Mucosa of descending colon (tissue), 3 donors: Measurements from ENCODE around the gene MOV10. TPM values are rescaled to one million over a fixed set of nuclear protein-coding genes. Genes with fewer than 3 reads are reported as not detected.

Experiments used
- ATAC-seq: fragments of 200-7000 bp; cut with Tn5 transposase; one replicate; pipeline ENCODE4 v1.9.1; 2020; ENCODE audit warnings: mild to moderate bottlenecking, moderate library complexity
- DNase-seq, 3 donors: peaks; one replicate each; pipeline ENCODE4 v3.0.0-alpha.2; 2020
- H3K36me3 ChIP-seq: fragments of 200-600 bp; one replicate; pipeline ENCODE4 v1.8.0; 2021; ENCODE audit warnings: low read depth, mild to moderate bottlenecking
- H3K4me1 ChIP-seq: fragments of 200-600 bp; one replicate; pipeline ENCODE4 v1.8.0; 2021; ENCODE audit warnings: low read depth, mild to moderate bottlenecking
- H3K4me3 ChIP-seq: fragments of 200-600 bp; one replicate; pipeline ENCODE4 v1.8.0; 2021; ENCODE audit warnings: mild to moderate bottlenecking
- H3K9me3 ChIP-seq: fragments of 200-600 bp; one replicate; pipeline ENCODE4 v1.8.0; 2021; ENCODE audit warnings: mild to moderate bottlenecking
- intact Hi-C, 2 donors: fragments of 100-400 bp; cut with DNase I in 1 of 2; cut with micrococcal nuclease in 1 of 2; formaldehyde crosslinking; loops; one replicate each; pipeline versions ENCODE4 v1.11.0 to v1.11.1; 2022; cut with DNase I, micrococcal nuclease
- long read RNA-seq, 2 donors: library from polyadenylated mRNA; unstranded; transcript quantifications; one replicate each; pipeline ENCODE4 v2.0.0, GENCODE V29; 2019 to 2021
- total RNA-seq, 3 donors: library from RNA; stranded (reverse); fragmentation: NEBNext Ultra II Directional in 2 of 3; extraction: Animal tissue kit (Norgen Biotek cat#: 25700) in 2 of 3; gene quantifications; one replicate each; pipeline versions ENCODE4 v1.2.1 to v1.2.4, GENCODE V29; 2021 to 2023
- TF ChIP-seq, protein P1 (sequence below): fragments of 200-600 bp; IDR thresholded peaks from one replicate; pipeline ENCODE4 v1.8.0; 2022; ENCODE audit warnings: antibody characterized with exemption, mild to moderate bottlenecking
- donor health status: DM: no; HTN: no; CAD: no; lungs with moderate emphysema.
- donor health status: DM: no; HTN: no; CAD: no.
- donor health status: DM: no; HTN: yes; CAD: no.

MOV10 gene, protein sequence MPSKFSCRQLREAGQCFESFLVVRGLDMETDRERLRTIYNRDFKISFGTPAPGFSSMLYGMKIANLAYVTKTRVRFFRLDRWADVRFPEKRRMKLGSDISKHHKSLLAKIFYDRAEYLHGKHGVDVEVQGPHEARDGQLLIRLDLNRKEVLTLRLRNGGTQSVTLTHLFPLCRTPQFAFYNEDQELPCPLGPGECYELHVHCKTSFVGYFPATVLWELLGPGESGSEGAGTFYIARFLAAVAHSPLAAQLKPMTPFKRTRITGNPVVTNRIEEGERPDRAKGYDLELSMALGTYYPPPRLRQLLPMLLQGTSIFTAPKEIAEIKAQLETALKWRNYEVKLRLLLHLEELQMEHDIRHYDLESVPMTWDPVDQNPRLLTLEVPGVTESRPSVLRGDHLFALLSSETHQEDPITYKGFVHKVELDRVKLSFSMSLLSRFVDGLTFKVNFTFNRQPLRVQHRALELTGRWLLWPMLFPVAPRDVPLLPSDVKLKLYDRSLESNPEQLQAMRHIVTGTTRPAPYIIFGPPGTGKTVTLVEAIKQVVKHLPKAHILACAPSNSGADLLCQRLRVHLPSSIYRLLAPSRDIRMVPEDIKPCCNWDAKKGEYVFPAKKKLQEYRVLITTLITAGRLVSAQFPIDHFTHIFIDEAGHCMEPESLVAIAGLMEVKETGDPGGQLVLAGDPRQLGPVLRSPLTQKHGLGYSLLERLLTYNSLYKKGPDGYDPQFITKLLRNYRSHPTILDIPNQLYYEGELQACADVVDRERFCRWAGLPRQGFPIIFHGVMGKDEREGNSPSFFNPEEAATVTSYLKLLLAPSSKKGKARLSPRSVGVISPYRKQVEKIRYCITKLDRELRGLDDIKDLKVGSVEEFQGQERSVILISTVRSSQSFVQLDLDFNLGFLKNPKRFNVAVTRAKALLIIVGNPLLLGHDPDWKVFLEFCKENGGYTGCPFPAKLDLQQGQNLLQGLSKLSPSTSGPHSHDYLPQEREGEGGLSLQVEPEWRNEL
- 10 to 100 TPM; 66.4 to 85.2 (median 77.6) TPM for total RNA-seq
- long read RNA-seq, donor 1, transcript MOV10-201 (20 exons, 3,383 nt), result major isoform, 21 of 86 reads
- long read RNA-seq, donor 1, transcript MOV10-203 (21 exons, 3,552 nt), result minor isoform, 18 of 86 reads
- long read RNA-seq, donor 1, partial matches to known transcripts, result 23 of 86 reads
- long read RNA-seq, donor 1, other reads (novel, unspliced or antisense), result 18 of 86 reads
- long read RNA-seq, donor 2, partial matches to known transcripts, result 0 of 10 reads
- long read RNA-seq, donor 2, other reads (novel, unspliced or antisense), result 3 of 10 reads

DNA sequence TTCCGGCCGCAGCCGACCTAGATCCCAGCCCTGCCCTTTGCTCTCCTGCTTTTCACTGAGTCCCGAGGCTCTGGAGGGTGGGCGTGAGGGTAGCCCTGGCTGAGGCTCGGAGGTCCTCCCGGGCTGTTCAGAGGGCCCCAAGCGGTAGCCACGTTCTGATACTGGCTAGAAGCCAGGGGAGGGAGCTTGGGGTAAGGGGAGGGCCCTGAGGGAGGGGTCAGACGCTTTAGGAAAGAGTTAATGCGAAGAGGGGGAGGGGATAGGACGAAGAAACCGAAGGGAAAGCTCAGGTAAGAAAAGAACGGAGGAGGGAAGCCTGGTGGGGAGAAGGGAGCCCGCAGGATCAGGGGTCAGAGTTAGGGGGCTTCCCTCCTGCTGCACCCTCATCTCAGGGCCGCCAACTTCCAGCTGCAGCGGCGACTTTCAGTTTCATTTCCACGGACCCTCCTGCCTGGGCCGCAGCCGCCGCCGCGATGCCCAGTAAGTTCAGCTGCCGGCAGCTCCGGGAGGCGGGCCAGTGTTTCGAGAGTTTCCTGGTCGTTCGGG is at the start of gene MOV10:
MOV10 (plus strand) TSS at position 220 of the 546 bp plus-strand sequence; CDS start at position 474, 254 bp downstream.
- Histone ChIP-seq H3K4me3 (peak within 1 kb of the TSS; percentile 71), H3K36me3 (no peaks in the 10 kb centered on the region), H3K9me3 (no peaks in the 10 kb centered on the region), H3K4me1 (peaks cover 9% of the 10 kb centered on the region)
- peak; percentile 81 for ATAC-seq
- DNase-seq, result peak; percentile 80 to 85 (median 84)
- intact Hi-C loops, result loop anchor here in 1 of 2 donors (2.0 kb wide), 1 partner anchor 24 kb away; no protein-coding TSS in a partner anchor
- TF ChIP-seq, protein P1, sequence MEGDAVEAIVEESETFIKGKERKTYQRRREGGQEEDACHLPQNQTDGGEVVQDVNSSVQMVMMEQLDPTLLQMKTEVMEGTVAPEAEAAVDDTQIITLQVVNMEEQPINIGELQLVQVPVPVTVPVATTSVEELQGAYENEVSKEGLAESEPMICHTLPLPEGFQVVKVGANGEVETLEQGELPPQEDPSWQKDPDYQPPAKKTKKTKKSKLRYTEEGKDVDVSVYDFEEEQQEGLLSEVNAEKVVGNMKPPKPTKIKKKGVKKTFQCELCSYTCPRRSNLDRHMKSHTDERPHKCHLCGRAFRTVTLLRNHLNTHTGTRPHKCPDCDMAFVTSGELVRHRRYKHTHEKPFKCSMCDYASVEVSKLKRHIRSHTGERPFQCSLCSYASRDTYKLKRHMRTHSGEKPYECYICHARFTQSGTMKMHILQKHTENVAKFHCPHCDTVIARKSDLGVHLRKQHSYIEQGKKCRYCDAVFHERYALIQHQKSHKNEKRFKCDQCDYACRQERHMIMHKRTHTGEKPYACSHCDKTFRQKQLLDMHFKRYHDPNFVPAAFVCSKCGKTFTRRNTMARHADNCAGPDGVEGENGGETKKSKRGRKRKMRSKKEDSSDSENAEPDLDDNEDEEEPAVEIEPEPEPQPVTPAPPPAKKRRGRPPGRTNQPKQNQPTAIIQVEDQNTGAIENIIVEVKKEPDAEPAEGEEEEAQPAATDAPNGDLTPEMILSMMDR, result no peak

DNA sequence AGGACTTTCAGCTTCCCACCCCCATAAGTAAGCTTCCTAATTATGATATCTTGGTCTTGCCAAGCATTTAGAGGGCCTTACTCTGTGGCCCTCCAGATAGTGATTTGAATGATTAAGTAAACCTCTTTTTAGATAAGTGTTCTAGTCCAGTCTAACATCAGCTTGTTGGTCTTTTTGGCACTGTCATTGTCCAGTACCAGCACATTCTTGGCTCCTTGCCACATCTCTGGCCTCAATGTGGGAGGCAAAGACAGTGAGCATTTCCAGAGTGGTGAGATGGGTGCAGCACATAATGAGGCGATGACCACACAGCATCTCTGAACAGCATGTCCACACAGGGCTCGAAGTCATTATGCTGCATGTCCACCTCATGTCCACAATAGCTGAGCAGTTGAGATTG is 48.8 kb upstream of the MOV10 start:
- DNase-seq (no peak), ATAC-seq (no peak)
- Histone ChIP-seq H3K9me3 (no peaks in the 10 kb centered on the region), H3K4me3 (no peak overlapping the region), H3K36me3 (no peaks in the 10 kb centered on the region), H3K4me1 (peaks cover 28% of the 10 kb centered on the region)
- TF ChIP-seq, protein P1, result no peak
- intact Hi-C loops, result no loop called here

DNA sequence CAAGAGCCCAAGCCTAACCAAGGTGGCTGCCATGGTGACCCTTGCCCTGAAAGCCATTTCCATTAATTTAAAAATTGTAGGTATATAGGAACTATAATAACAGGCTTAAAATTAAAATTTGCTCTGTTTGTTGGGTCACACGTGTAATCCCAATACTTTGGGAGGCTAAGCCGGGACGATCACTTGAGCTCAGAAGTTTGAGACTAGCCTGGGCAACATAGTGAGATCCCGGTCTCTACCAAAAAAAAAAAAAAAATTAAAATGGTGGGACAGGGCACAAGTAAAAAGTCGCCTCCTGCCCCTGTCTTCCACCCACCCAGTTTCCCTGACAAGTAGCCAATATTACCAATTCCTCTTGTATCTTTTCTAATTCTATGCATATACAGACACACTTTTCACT is 48.3 kb upstream of the MOV10 start:
- H3K9me3 ChIP-seq, result no peaks in the 10 kb centered on the region
- no peak for ATAC-seq
- H3K4me3 ChIP-seq, result no peak overlapping the region
- peaks cover 23% of the 10 kb centered on the region for H3K4me1 ChIP-seq
- intact Hi-C loops, result no loop called here
- H3K36me3 ChIP-seq, result no peaks in the 10 kb centered on the region
- TF ChIP-seq, protein P1, result no peak
- DNase-seq, result no peak

DNA sequence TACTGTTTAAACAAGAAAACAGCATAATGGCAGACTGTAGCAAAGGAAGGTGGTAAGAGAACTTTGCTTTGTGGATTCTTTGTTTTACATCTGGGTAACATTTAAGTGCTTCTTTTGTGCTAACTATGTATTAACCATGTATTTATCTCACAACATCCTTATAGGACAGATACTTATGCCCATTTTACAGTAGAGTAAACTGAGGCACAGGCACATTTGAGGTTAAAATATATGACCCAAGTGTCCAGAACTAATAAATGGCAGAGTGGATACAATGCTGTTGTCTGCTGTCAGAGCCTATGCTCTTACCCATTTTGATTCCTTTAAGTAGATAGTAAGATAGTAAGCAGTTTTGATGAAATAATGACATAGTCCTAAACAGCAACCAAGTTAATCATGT is 47.6 kb upstream of the MOV10 start:
- ATAC-seq, result no peak
- TF ChIP-seq, protein P1, result no peak
- DNase-seq, result no peak
- intact Hi-C loops, result no loop called here
- peaks cover 16% of the 10 kb centered on the region for H3K4me1 ChIP-seq
- H3K36me3 ChIP-seq, result no peaks in the 10 kb centered on the region
- H3K9me3 ChIP-seq, result no peaks in the 10 kb centered on the region
- no peak overlapping the region for H3K4me3 ChIP-seq

DNA sequence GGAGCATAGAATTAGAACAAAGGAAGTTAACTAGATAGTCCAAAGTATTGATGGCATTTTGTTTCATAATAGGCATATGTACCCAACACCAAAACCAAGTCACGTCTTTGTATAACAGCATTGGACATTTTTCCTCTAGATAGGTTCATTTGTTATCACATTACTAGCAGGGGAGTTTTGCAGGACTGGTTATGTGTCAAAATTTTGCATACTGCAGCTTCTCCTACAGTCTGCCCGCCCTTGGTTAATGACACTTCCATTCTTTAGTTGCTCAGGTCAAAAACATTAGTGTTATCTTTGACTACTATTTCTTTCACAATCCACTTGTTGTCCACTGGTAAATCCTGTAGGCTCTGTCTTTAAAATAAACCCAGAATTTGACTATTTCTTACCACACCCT is 45.9 kb upstream of the MOV10 start:
- no peak for ATAC-seq
- intact Hi-C loops, result no loop called here

More for the DNA sequence above, 45.9 kb upstream of the MOV10 start:
- TF ChIP-seq, protein P1, result no peak
- Histone ChIP-seq H3K9me3 (no peaks in the 10 kb centered on the region), H3K4me3 (no peak overlapping the region), H3K4me1 (peaks cover 9% of the 10 kb centered on the region), H3K36me3 (no peaks in the 10 kb centered on the region)
- DNase-seq, result no peak
